ENCODE results near the gene WASF2. TPM values are rescaled to one million over a fixed set of nuclear protein-coding genes. Genes with fewer than 3 reads are reported as not detected.

WASF2 gene
- total RNA-seq, 1 donor from 2014 or later = 35.0 TPM

DNA sequence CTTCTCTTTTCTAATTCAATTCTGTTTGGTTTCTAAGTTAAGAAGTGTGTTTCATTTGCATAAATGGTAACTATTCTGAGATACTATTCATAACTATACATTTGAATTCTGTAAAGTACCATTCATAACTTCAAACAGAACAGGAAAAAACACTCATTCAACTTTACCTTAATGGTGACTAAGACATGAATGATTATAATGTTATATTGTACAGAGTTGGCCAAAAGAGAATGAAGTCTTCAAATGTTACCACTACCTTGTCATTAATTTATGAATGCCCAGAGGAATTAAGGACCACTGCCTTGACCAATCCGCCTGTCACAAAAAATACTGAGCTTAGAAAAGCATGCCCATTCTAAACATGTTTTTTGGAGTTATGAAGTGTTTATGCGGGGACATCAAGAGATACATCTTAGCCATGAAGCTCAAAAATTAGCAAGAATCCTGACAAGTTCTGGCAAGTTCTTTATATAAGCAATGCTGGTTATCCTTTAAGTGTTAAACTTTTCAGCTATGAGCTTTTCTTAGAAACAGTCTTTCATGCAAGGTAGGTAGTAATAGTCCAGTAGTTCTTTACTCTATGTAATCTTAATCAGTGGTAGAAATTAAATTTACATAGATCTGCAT is 7.9 kb downstream of the WASF2 start:
- H3K4me3 Mint-ChIP-seq = no peak overlapping the region
- Histone ChIP-seq H3K4me3 (no peak overlapping the region), H3K9me3 (ENCODE audit: low read depth) (no peaks in the 10 kb centered on the region), H3K36me3 (no peaks in the 10 kb centered on the region), H4K20me1 (ENCODE audit: low read depth) (peaks cover 24% of the 10 kb centered on the region), H3K4me2 (no peak overlapping the region), H2AFZ (replicated peaks) (no peak overlapping the region), H3K27me3 (no peaks in the 10 kb centered on the region), H3F3A (ENCODE audit: low read depth) (peaks cover 1% of the 10 kb centered on the region), H3K79me2 (ENCODE audit: low read depth) (peaks cover 97% of the 10 kb centered on the region), H3K27ac (peak overlapping the region; percentile 39), H3K4me1 (no peaks in the 10 kb centered on the region), H3K9ac (no peak overlapping the region)
- H3K27me3 Mint-ChIP-seq (ENCODE audit: insufficient read depth, low read depth) = peaks cover 4% of the 10 kb centered on the region
- TF ChIP-seq EZH2 (IDR thresholded peaks at IDR 0.05) = no peak
- no peak for TF ChIP-seq EZH2phosphoT487 (IDR thresholded peaks at IDR 0.05)
- TF ChIP-seq CTCF (IDR thresholded peaks at IDR 0.05) = no peak
- H3K36me3 Mint-ChIP-seq = peaks cover 22% of the 10 kb centered on the region
- no peak for DNase-seq (ENCODE audit: low spot score)
- H3K9me3 Mint-ChIP-seq = peaks cover 2% of the 10 kb centered on the region
- no peak overlapping the region for H3K27ac Mint-ChIP-seq
- H3K4me1 Mint-ChIP-seq = peaks cover 15% of the 10 kb centered on the region

DNA sequence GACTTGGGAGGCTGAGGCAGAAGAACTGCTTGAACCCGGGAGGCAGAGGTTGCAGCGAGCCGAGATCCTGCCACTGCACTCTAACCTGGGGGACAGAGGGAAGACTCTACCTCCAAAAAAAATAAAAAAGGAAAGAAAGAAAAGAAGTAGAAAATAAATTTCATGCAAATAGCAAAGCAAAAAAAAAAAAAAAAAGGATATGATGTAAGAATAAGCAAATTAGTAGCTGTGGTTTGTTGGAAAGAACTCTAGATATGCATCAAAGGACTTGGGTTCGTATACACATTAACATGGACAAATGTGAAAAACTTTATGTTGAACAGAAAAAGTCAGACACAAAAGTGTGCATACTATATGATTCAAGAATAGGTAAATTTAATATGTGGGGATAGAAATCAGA is 11.9 kb downstream of the WASF2 start:
- Histone ChIP-seq H3K9me3 (ENCODE audit: low read depth) (no peaks in the 10 kb centered on the region), H3F3A (ENCODE audit: low read depth) (peaks cover 8% of the 10 kb centered on the region), H3K79me2 (ENCODE audit: low read depth) (peaks cover 95% of the 10 kb centered on the region), H3K36me3 (no peaks in the 10 kb centered on the region), H3K4me2 (no peak overlapping the region), H4K20me1 (ENCODE audit: low read depth) (peaks cover 41% of the 10 kb centered on the region), H2AFZ (replicated peaks) (no peak overlapping the region), H3K4me3 (no peak overlapping the region), H3K27ac (no peak overlapping the region), H3K4me1 (no peaks in the 10 kb centered on the region), H3K27me3 (no peaks in the 10 kb centered on the region), H3K9ac (no peak overlapping the region)
- Mint-ChIP-seq H3K9me3 (peaks cover 2% of the 10 kb centered on the region), H3K36me3 (peaks cover 28% of the 10 kb centered on the region), H3K27ac (no peak overlapping the region), H3K27me3 (ENCODE audit: insufficient read depth, low read depth) (peaks cover 4% of the 10 kb centered on the region), H3K4me1 (peaks cover 19% of the 10 kb centered on the region), H3K4me3 (no peak overlapping the region)
- DNase-seq (ENCODE audit: low spot score) = no peak
- TF ChIP-seq EZH2phosphoT487 (IDR thresholded peaks at IDR 0.05) (no peak), CTCF (IDR thresholded peaks at IDR 0.05) (no peak), EZH2 (IDR thresholded peaks at IDR 0.05) (no peak)

DNA sequence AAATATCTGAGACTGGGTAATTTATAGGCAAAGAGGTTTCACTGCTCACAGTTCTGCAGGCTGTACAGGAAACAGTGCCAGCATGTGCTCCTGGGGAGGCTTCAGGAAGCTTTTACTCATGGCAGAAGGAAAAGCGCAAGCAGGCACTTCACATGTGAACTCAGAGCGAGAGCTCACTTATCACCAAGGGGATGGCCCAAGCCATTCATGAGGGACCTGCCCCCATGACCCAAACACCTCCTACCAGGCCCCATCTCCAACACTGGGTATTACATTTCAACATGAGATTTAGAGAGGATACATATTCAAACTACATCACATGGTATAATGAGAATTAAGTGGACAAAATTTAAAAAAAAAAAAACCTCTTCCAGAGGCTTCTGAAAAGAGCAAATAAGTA is 13.7 kb downstream of the WASF2 start:
- Histone ChIP-seq H3K79me2 (ENCODE audit: low read depth) (peaks cover 95% of the 10 kb centered on the region), H3F3A (ENCODE audit: low read depth) (peaks cover 8% of the 10 kb centered on the region), H4K20me1 (ENCODE audit: low read depth) (peaks cover 33% of the 10 kb centered on the region), H3K27me3 (no peaks in the 10 kb centered on the region), H3K4me1 (no peaks in the 10 kb centered on the region), H3K36me3 (no peaks in the 10 kb centered on the region), H3K27ac (peak overlapping the region; percentile 18), H3K9me3 (ENCODE audit: low read depth) (no peaks in the 10 kb centered on the region), H3K4me3 (no peak overlapping the region), H2AFZ (replicated peaks) (no peak overlapping the region), H3K4me2 (no peak overlapping the region), H3K9ac (no peak overlapping the region)
- no peak overlapping the region for H3K4me3 Mint-ChIP-seq
- TF ChIP-seq EZH2phosphoT487 (IDR thresholded peaks at IDR 0.05) = no peak
- peaks cover 28% of the 10 kb centered on the region for H3K36me3 Mint-ChIP-seq
- H3K27ac Mint-ChIP-seq = no peak overlapping the region
- peaks cover 4% of the 10 kb centered on the region for H3K27me3 Mint-ChIP-seq (ENCODE audit: insufficient read depth, low read depth)
- H3K9me3 Mint-ChIP-seq = peaks cover 8% of the 10 kb centered on the region
- no peak for DNase-seq (ENCODE audit: low spot score)
- peaks cover 14% of the 10 kb centered on the region for H3K4me1 Mint-ChIP-seq

GRCh38 chr1:27475720-27476119 is 14.2 kb downstream of the WASF2 start:
- Histone ChIP-seq H3K27ac (no peak overlapping the region), H3K36me3 (no peaks in the 10 kb centered on the region), H3K27me3 (no peaks in the 10 kb centered on the region), H3K4me1 (no peaks in the 10 kb centered on the region), H2AFZ (replicated peaks) (no peak overlapping the region), H3F3A (ENCODE audit: low read depth) (peaks cover 8% of the 10 kb centered on the region), H4K20me1 (ENCODE audit: low read depth) (peaks cover 35% of the 10 kb centered on the region), H3K79me2 (ENCODE audit: low read depth) (peaks cover 92% of the 10 kb centered on the region), H3K4me2 (no peak overlapping the region), H3K4me3 (no peak overlapping the region), H3K9me3 (ENCODE audit: low read depth) (no peaks in the 10 kb centered on the region), H3K9ac (no peak overlapping the region)
- no peak for DNase-seq (ENCODE audit: low spot score)
- peaks cover 30% of the 10 kb centered on the region for H3K36me3 Mint-ChIP-seq
- peaks cover 8% of the 10 kb centered on the region for H3K9me3 Mint-ChIP-seq
- TF ChIP-seq CTCF (IDR thresholded peaks at IDR 0.05) = no peak
- TF ChIP-seq EZH2 (IDR thresholded peaks at IDR 0.05) = no peak
- no peak for TF ChIP-seq EZH2phosphoT487 (IDR thresholded peaks at IDR 0.05)
- H3K4me1 Mint-ChIP-seq = peaks cover 14% of the 10 kb centered on the region
- no peak overlapping the region for H3K4me3 Mint-ChIP-seq
- peaks cover 8% of the 10 kb centered on the region for H3K27me3 Mint-ChIP-seq (ENCODE audit: insufficient read depth, low read depth)
- H3K27ac Mint-ChIP-seq = no peak overlapping the region

Data from neural progenitor cell (in vitro differentiated cells).